Hepatic stellate cell (primary cell): ENCODE results near the gene ASB13.

Experiments used
- DNase-seq: peaks from one replicate; pipeline ENCODE4 v3.0.0; 2011; ENCODE audit warnings: low spot score

Gene ASB13

GRCh38 chr10:5666008-5666840 lies at the start of gene ASB13:
Gene ASB13 (minus strand): TSS chr10:5666595. CDS start chr10:5666551, 44 bp downstream.
- DNase-seq = peak; percentile 72

GRCh38 chr10:5711642-5712041 lies 45.2 kb upstream of the ASB13 start:
- DNase-seq = no peak

- no peak for DNase-seq
These were observed 44.5 kb upstream of the ASB13 start for GRCh38 chr10:5710859-5711258.

- DNase-seq = no peak
These were observed 43.5 kb upstream of the ASB13 start for GRCh38 chr10:5709865-5710264.

GRCh38 chr10:5708356-5708755 lies 42.0 kb upstream of the ASB13 start:
- no peak for DNase-seq

- no peak for DNase-seq
These were observed 31.7 kb upstream of the ASB13 start for GRCh38 chr10:5698062-5698461.

GRCh38 chr10:5697342-5697741 lies 30.9 kb upstream of the ASB13 start:
- no peak for DNase-seq

- DNase-seq = no peak
These were observed 28.2 kb upstream of the ASB13 start for GRCh38 chr10:5694573-5694972.

GRCh38 chr10:5692461-5693358 lies 26.3 kb upstream of the ASB13 start:
- DNase-seq = no peak

- DNase-seq = no peak
These were observed 25.4 kb upstream of the ASB13 start for GRCh38 chr10:5691786-5692185.

- DNase-seq = no peak
These were observed 22.2 kb upstream of the ASB13 start for GRCh38 chr10:5688587-5688986.

GRCh38 chr10:5685764-5686240 lies 19.4 kb upstream of the ASB13 start:
- no peak for DNase-seq

GRCh38 chr10:5684971-5685763 lies 18.8 kb upstream of the ASB13 start:
- DNase-seq = peak; percentile 55

GRCh38 chr10:5684318-5684970 lies 18.0 kb upstream of the ASB13 start, which contains the start of gene TASOR2:
Gene TASOR2 (plus strand): TSS chr10:5684838. CDS start chr10:5720643, 35,805 bp downstream.
- peak; percentile 97 for DNase-seq

- no peak for DNase-seq
These were observed 16.7 kb upstream of the ASB13 start for GRCh38 chr10:5683065-5683464.

GRCh38 chr10:5681930-5682329 lies 15.5 kb upstream of the ASB13 start:
- no peak for DNase-seq

GRCh38 chr10:5679606-5680005 lies 13.2 kb upstream of the ASB13 start:
- peak; percentile 36 for DNase-seq

GRCh38 chr10:5679037-5679435 lies 12.6 kb upstream of the ASB13 start:
- no peak for DNase-seq

- DNase-seq = no peak
These were observed 12.1 kb upstream of the ASB13 start for GRCh38 chr10:5678397-5679036.

GRCh38 chr10:5670662-5671375 lies 4.4 kb upstream of the ASB13 start:
- DNase-seq = no peak
